ENCODE measurements around the gene TAF4.
"Not testable (repeated sequence)": the region's sequence is repeated elsewhere in the genome, so short reads cannot be mapped to it uniquely, and the experiment has no call there.

The TAF4 gene

GRCh38 chr20:61953037-61954021 is 112.4 kb downstream of the TAF4 start:
- H3K4me1 Mint-ChIP-seq (ENCODE audit: low read depth in 2 of 2) = peaks cover 0 to 2% of the 10 kb centered on the region in 2 donors
- H3K36me3 Mint-ChIP-seq (ENCODE audit: insufficient read depth) = no peaks in the 10 kb centered on the region
- no peaks in the 10 kb centered on the region for H3K9me3 Mint-ChIP-seq
- no peak for DNase-seq
- no peak overlapping the region for H3K4me3 Mint-ChIP-seq
- no peak overlapping the region for H3K27ac Mint-ChIP-seq
- no peak for ATAC-seq (replicated peaks)
- H3K27me3 Mint-ChIP-seq = peaks cover 15 to 38% of the 10 kb centered on the region in 2 donors

GRCh38 chr20:61951695-61952533 is 113.8 kb downstream of the TAF4 start:
- H3K36me3 Mint-ChIP-seq (ENCODE audit: insufficient read depth) = no peaks in the 10 kb centered on the region
- no peak for DNase-seq
- H3K4me1 Mint-ChIP-seq (ENCODE audit: low read depth in 2 of 2) = peaks cover 0 to 2% of the 10 kb centered on the region in 2 donors
- ATAC-seq (replicated peaks) = no peak
- H3K27ac Mint-ChIP-seq = no peak overlapping the region
- H3K9me3 Mint-ChIP-seq = no peaks in the 10 kb centered on the region
- H3K27me3 Mint-ChIP-seq = peaks cover 15 to 38% of the 10 kb centered on the region in 2 donors
- H3K4me3 Mint-ChIP-seq = no peak overlapping the region

GRCh38 chr20:61950641-61951071 is 115.0 kb downstream of the TAF4 start:
- Mint-ChIP-seq H3K4me3 (no peak overlapping the region), H3K4me1 (ENCODE audit: low read depth in 2 of 2) (peaks cover 0 to 2% of the 10 kb centered on the region in 2 donors), H3K9me3 (no peaks in the 10 kb centered on the region), H3K27me3 (peaks cover 15 to 38% of the 10 kb centered on the region in 2 donors), H3K27ac (no peak overlapping the region), H3K36me3 (ENCODE audit: insufficient read depth) (no peaks in the 10 kb centered on the region)
- ATAC-seq (replicated peaks) (no peak), DNase-seq (no peak)

- Mint-ChIP-seq H3K4me1 (ENCODE audit: low read depth in 2 of 2) (peaks cover 0 to 2% of the 10 kb centered on the region in 2 donors), H3K4me3 (no peak overlapping the region), H3K36me3 (ENCODE audit: insufficient read depth) (no peaks in the 10 kb centered on the region), H3K27me3 (peaks cover 14 to 35% of the 10 kb centered on the region in 2 donors), H3K27ac (no peak overlapping the region), H3K9me3 (no peaks in the 10 kb centered on the region)
- DNase-seq (no peak), ATAC-seq (replicated peaks) (no peak)
Observed at GRCh38 chr20:61949714-61950640, 115.7 kb downstream of the TAF4 start.

- Mint-ChIP-seq H3K36me3 (ENCODE audit: insufficient read depth) (no peaks in the 10 kb centered on the region), H3K9me3 (no peaks in the 10 kb centered on the region), H3K27me3 (peaks cover 7 to 28% of the 10 kb centered on the region in 2 donors), H3K4me1 (ENCODE audit: low read depth in 2 of 2) (peaks cover 0 to 2% of the 10 kb centered on the region in 2 donors), H3K4me3 (no peak overlapping the region), H3K27ac (no peak overlapping the region)
- DNase-seq (no peak), ATAC-seq (replicated peaks) (no peak)
Observed at GRCh38 chr20:61949363-61949713, 116.3 kb downstream of the TAF4 start.

- ATAC-seq (replicated peaks) (no peak), DNase-seq (no peak)
- peaks cover 7 to 23% of the 10 kb centered on the region in 2 donors for H3K27me3 Mint-ChIP-seq
- H3K4me3 Mint-ChIP-seq = no peak overlapping the region
- H3K4me1 Mint-ChIP-seq (ENCODE audit: low read depth in 2 of 2) = peaks cover 0 to 2% of the 10 kb centered on the region in 2 donors
- H3K36me3 Mint-ChIP-seq (ENCODE audit: insufficient read depth) = no peaks in the 10 kb centered on the region
- H3K9me3 Mint-ChIP-seq = no peaks in the 10 kb centered on the region
- no peak overlapping the region for H3K27ac Mint-ChIP-seq
Observed at GRCh38 chr20:61948586-61949362, 116.9 kb downstream of the TAF4 start.

GRCh38 chr20:61948056-61948455 is 117.6 kb downstream of the TAF4 start:
- H3K27ac Mint-ChIP-seq; H3K9me3 Mint-ChIP-seq; ATAC-seq (replicated peaks); DNase-seq; H3K36me3 Mint-ChIP-seq (ENCODE audit: insufficient read depth); H3K4me3 Mint-ChIP-seq; H3K4me1 Mint-ChIP-seq (ENCODE audit: low read depth in 2 of 2): not testable (repeated sequence)
- H3K27me3 Mint-ChIP-seq = peaks cover 7 to 15% of the 10 kb centered on the region in 2 donors

- H3K9me3 Mint-ChIP-seq; H3K36me3 Mint-ChIP-seq (ENCODE audit: insufficient read depth); H3K4me3 Mint-ChIP-seq; H3K27me3 Mint-ChIP-seq; ATAC-seq (replicated peaks); DNase-seq; H3K4me1 Mint-ChIP-seq (ENCODE audit: low read depth in 2 of 2); H3K27ac Mint-ChIP-seq: not testable (repeated sequence)
Observed at GRCh38 chr20:61945495-61945894, 120.2 kb downstream of the TAF4 start.

GRCh38 chr20:61944967-61945366 is 120.7 kb downstream of the TAF4 start:
- H3K4me3 Mint-ChIP-seq; H3K4me1 Mint-ChIP-seq (ENCODE audit: low read depth in 2 of 2); H3K36me3 Mint-ChIP-seq (ENCODE audit: insufficient read depth); H3K27ac Mint-ChIP-seq; H3K9me3 Mint-ChIP-seq; DNase-seq; ATAC-seq (replicated peaks); H3K27me3 Mint-ChIP-seq: not testable (repeated sequence)

- H3K27me3 Mint-ChIP-seq = peaks cover 0 to 13% of the 10 kb centered on the region in 2 donors
- H3K4me3 Mint-ChIP-seq = no peak overlapping the region
- H3K4me1 Mint-ChIP-seq (ENCODE audit: low read depth in 2 of 2) = no peaks in the 10 kb centered on the region
- no peaks in the 10 kb centered on the region for H3K36me3 Mint-ChIP-seq (ENCODE audit: insufficient read depth)
- DNase-seq (no peak), ATAC-seq (replicated peaks) (no peak)
- no peak overlapping the region for H3K27ac Mint-ChIP-seq
- H3K9me3 Mint-ChIP-seq = no peaks in the 10 kb centered on the region
Observed at GRCh38 chr20:61942526-61942925, 123.2 kb downstream of the TAF4 start.

GRCh38 chr20:61941721-61942405 is 123.8 kb downstream of the TAF4 start:
- DNase-seq (no peak), ATAC-seq (replicated peaks) (no peak)
- no peak overlapping the region for H3K4me3 Mint-ChIP-seq
- no peaks in the 10 kb centered on the region for H3K4me1 Mint-ChIP-seq (ENCODE audit: low read depth in 2 of 2)
- H3K36me3 Mint-ChIP-seq (ENCODE audit: insufficient read depth) = no peaks in the 10 kb centered on the region
- H3K27ac Mint-ChIP-seq = no peak overlapping the region
- no peaks in the 10 kb centered on the region for H3K9me3 Mint-ChIP-seq
- H3K27me3 Mint-ChIP-seq = peaks cover 1 to 20% of the 10 kb centered on the region in 2 donors
